Mesendoderm (in vitro differentiated cells): ENCODE data around the gene PCGF5.

Source experiments
- DNase-seq: peaks from one replicate; pipeline ENCODE4 v3.0.0; 2013
- H2AK5ac ChIP-seq: 2 replicates; pipeline ENCODE4 v1.6.1; 2013; ENCODE audit warnings: low read length, inconsistent platforms
- H2BK120ac ChIP-seq: 2 replicates; pipeline ENCODE4 v1.6.1; 2013; ENCODE audit warnings: low read depth, mild to moderate bottlenecking, low read length, moderate library complexity, mixed read lengths
- H2BK15ac ChIP-seq: replicated peaks from 2 replicates; pipeline ENCODE4 v1.6.1; 2013; ENCODE audit warnings: low read depth, mild to moderate bottlenecking, moderate library complexity
- H2BK5ac ChIP-seq: 2 replicates; pipeline ENCODE4 v1.6.1; 2013; ENCODE audit warnings: low read length, inconsistent platforms
- H3K18ac ChIP-seq: 2 replicates; pipeline ENCODE4 v1.6.1; 2013; ENCODE audit warnings: mild to moderate bottlenecking, low read length, mixed read lengths
- H3K23ac ChIP-seq: one replicate; pipeline ENCODE4 v1.6.1; 2013; ENCODE audit warnings: low read length
- H3K27ac ChIP-seq: 2 replicates; pipeline ENCODE4 v1.5.1; 2013; ENCODE audit warnings: low read depth, mild to moderate bottlenecking, inconsistent platforms, low read length, moderate library complexity
- H3K27me3 ChIP-seq: 2 replicates; pipeline ENCODE4 v1.6.1; 2013; ENCODE audit warnings: low read length, control low read depth, mild to moderate bottlenecking, inconsistent platforms; ENCODE audit not compliant: insufficient read depth, poor library complexity
- H3K36me3 ChIP-seq: 2 replicates; pipeline ENCODE4 v1.6.1; 2013; ENCODE audit warnings: low read length, inconsistent platforms; ENCODE audit not compliant: control insufficient read depth, insufficient read depth
- H3K4ac ChIP-seq: one replicate; pipeline ENCODE4 v1.6.1; 2013; ENCODE audit warnings: low read depth, mild to moderate bottlenecking, low read length, moderate library complexity
- H3K4me1 ChIP-seq: 2 replicates; pipeline ENCODE4 v1.6.1; 2013; ENCODE audit warnings: low read depth, low read length, inconsistent platforms; ENCODE audit not compliant: control insufficient read depth
- H3K4me2 ChIP-seq: 2 replicates; pipeline ENCODE4 v1.6.1; 2013; ENCODE audit warnings: low read length
- H3K4me3 ChIP-seq: 2 replicates; pipeline ENCODE4 v1.5.1; 2013; ENCODE audit warnings: mild to moderate bottlenecking, low read length
- H3K56ac ChIP-seq: one replicate; pipeline ENCODE4 v1.6.1; 2013; ENCODE audit warnings: low read length
- H3K79me1 ChIP-seq: 2 replicates; pipeline ENCODE4 v1.6.1; 2013; ENCODE audit warnings: low read length, inconsistent platforms
- H3K79me2 ChIP-seq: 2 replicates; pipeline ENCODE4 v1.6.1; 2013; ENCODE audit warnings: mild to moderate bottlenecking, low read length; ENCODE audit not compliant: control insufficient read depth, insufficient read depth
- H3K9ac ChIP-seq: 2 replicates; pipeline ENCODE4 v1.6.1; 2013; ENCODE audit warnings: low read length, inconsistent platforms
- H4K5ac ChIP-seq: one replicate; pipeline ENCODE4 v1.6.1; 2013; ENCODE audit warnings: low read length
- H4K8ac ChIP-seq: one replicate; pipeline ENCODE4 v1.6.1; 2013; ENCODE audit warnings: low read depth, mild to moderate bottlenecking, control low read depth, low read length, moderate library complexity
- WGBS: extraction: QIAGEN DNeasy Blood & Tissue Kit; methylation state at CpG from one replicate; pipeline ENCODE4 v1.1.7; 2013; ENCODE audit warnings: low lambda C conversion rate, missing lambda C conversion rate; ENCODE audit not compliant: insufficient coverage; ENCODE audit errors: extremely low coverage; 5-methylcytosine and 5-hydroxymethylcytosine counted together

Gene PCGF5

DNA sequence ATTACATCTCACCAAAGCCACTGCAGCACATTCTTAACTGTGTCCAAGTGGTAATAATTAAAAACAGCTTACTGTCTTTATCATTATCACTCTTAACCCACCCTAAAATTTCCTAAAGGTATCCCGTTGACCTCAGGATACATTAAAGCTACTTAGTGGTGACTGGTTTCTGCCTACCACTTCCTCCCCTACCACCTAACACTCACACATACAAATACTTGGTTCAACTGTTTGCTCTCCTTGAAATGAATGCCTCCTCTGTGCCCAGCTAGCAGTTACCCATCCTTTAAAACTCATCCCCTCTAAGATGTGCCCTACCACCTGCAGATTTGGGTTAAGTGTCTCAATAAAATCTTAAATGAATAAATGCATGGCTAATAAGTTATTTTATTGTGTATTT lies 7.1 kb downstream of the PCGF5 start:
- Histone ChIP-seq H4K5ac (no peak overlapping the region), H2BK5ac (no peak overlapping the region), H3K9ac (no peak overlapping the region), H2BK120ac (no peak overlapping the region), H3K4me2 (no peak overlapping the region), H3K79me1 (no peaks in the 10 kb centered on the region), H3K27me3 (peaks cover 1% of the 10 kb centered on the region), H3K79me2 (no peaks in the 10 kb centered on the region), H3K4ac (no peak overlapping the region), H3K4me3 (no peak overlapping the region), H3K36me3 (no peaks in the 10 kb centered on the region), H3K27ac (no peak overlapping the region), H2BK15ac (no peak overlapping the region), H2AK5ac (no peak overlapping the region), H3K18ac (no peak overlapping the region), H3K4me1 (no peaks in the 10 kb centered on the region), H3K23ac (no peak overlapping the region), H3K56ac (no peak overlapping the region), H4K8ac (no peak overlapping the region)
- DNase-seq = no peak
- WGBS = no CpG with 5 or more reads among the region's 1 CpG

DNA sequence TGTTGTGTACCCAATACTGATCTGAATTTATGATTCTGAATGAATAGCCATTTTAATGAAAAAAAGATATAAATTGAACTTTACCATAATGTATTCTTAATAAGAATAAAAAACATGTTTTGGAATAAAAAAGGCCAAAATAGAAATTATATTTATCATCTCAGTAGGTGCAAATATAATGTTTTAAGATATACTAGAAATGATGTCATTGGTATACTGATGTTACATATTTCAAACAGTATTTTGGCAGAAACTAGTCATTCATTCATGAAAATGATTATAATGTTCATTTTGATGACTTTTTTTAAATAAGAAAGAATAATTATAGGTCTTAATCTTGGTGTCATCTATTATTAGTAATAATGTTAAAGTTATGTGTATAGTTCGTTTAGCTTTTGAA lies 9.2 kb downstream of the PCGF5 start:
- 100% methylated on average over 1 of the region's 1 CpG for WGBS
- Histone ChIP-seq H3K9ac (no peak overlapping the region), H3K18ac (no peak overlapping the region), H3K79me1 (no peaks in the 10 kb centered on the region), H3K56ac (no peak overlapping the region), H3K36me3 (no peaks in the 10 kb centered on the region), H3K27me3 (no peaks in the 10 kb centered on the region), H3K27ac (no peak overlapping the region), H4K5ac (no peak overlapping the region), H2AK5ac (no peak overlapping the region), H3K4ac (no peak overlapping the region), H2BK15ac (no peak overlapping the region), H3K4me2 (no peak overlapping the region), H3K79me2 (no peaks in the 10 kb centered on the region), H2BK5ac (no peak overlapping the region), H2BK120ac (no peak overlapping the region), H4K8ac (no peak overlapping the region), H3K23ac (no peak overlapping the region), H3K4me3 (no peak overlapping the region), H3K4me1 (no peaks in the 10 kb centered on the region)
- no peak for DNase-seq

DNA sequence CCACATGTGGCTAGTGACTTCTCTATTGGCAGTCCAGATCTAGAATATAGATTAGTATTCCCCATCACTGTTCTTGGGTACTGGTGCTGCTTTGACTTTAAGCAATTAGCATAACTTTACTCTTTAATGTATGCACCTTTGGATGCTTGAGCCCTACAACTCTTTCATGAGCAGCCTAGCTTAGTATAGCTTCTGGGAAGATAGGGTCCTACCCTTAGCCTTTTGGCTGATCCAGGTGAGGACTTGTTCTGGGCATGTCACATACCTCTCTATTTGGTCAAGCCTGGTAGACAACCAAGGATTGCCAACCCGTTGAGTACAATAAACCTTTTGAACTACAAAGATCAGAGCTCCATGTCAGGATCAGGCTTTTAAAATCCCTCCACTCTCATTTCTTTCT lies 17.7 kb downstream of the PCGF5 start:
- H3K27me3 ChIP-seq = no peaks in the 10 kb centered on the region
- no CpG with 5 or more reads among the region's 1 CpG for WGBS

DNA sequence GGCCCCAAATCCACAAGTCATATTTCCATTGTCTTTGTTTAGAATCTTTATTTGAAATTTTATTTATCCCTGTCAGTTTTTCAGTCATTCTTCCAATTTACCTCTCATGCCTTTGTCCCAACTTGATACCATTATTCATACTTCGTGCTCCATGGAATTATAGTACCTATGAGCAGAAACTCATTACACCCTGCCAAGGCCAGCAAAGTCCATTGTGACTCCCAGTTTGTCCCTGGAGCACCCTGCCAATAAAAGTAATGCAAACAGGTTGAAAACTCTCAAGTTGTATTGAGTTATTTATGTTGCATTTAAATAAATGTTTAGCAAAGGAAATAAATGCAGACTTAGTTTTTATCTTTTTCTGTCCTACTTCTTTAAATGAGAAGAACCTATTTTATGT lies 19.3 kb downstream of the PCGF5 start:
- no peaks in the 10 kb centered on the region for H3K79me2 ChIP-seq
- no peaks in the 10 kb centered on the region for H3K79me1 ChIP-seq
- H3K4me3 ChIP-seq = no peak overlapping the region
- no peak overlapping the region for H3K18ac ChIP-seq
- H2BK120ac ChIP-seq = no peak overlapping the region
- no peaks in the 10 kb centered on the region for H3K4me1 ChIP-seq
- H3K4me2 ChIP-seq = no peak overlapping the region
- H3K27me3 ChIP-seq = no peaks in the 10 kb centered on the region
- H4K5ac ChIP-seq = no peak overlapping the region
- no peak overlapping the region for H2BK5ac ChIP-seq
- no peak overlapping the region for H2BK15ac ChIP-seq
- no peak overlapping the region for H2AK5ac ChIP-seq
- no peak overlapping the region for H3K56ac ChIP-seq
- no peak overlapping the region for H3K23ac ChIP-seq
- no peak overlapping the region for H3K9ac ChIP-seq
- H4K8ac ChIP-seq = peak overlapping the region; percentile 39
- H3K36me3 ChIP-seq = no peaks in the 10 kb centered on the region
- H3K27ac ChIP-seq = no peak overlapping the region
- no peak overlapping the region for H3K4ac ChIP-seq
- no peak for DNase-seq
- no CpG with 5 or more reads among the region's 1 CpG for WGBS

More for the DNA sequence above, 17.7 kb downstream of the PCGF5 start:
- H3K4me3 ChIP-seq = no peak overlapping the region
- no peaks in the 10 kb centered on the region for H3K4me1 ChIP-seq
- H3K4me2 ChIP-seq = no peak overlapping the region
- H3K9ac ChIP-seq = no peak overlapping the region
- no peak overlapping the region for H3K18ac ChIP-seq
- no peak overlapping the region for H2BK120ac ChIP-seq
- no peaks in the 10 kb centered on the region for H3K79me1 ChIP-seq
- H4K8ac ChIP-seq = no peak overlapping the region
- H3K79me2 ChIP-seq = no peaks in the 10 kb centered on the region
- no peak overlapping the region for H2BK15ac ChIP-seq
- no peaks in the 10 kb centered on the region for H3K36me3 ChIP-seq
- no peak overlapping the region for H2BK5ac ChIP-seq
- H3K27ac ChIP-seq = no peak overlapping the region
- no peak overlapping the region for H3K56ac ChIP-seq
- no peak overlapping the region for H2AK5ac ChIP-seq
- no peak overlapping the region for H3K23ac ChIP-seq
- H4K5ac ChIP-seq = no peak overlapping the region
- H3K4ac ChIP-seq = no peak overlapping the region
- DNase-seq = no peak

DNA sequence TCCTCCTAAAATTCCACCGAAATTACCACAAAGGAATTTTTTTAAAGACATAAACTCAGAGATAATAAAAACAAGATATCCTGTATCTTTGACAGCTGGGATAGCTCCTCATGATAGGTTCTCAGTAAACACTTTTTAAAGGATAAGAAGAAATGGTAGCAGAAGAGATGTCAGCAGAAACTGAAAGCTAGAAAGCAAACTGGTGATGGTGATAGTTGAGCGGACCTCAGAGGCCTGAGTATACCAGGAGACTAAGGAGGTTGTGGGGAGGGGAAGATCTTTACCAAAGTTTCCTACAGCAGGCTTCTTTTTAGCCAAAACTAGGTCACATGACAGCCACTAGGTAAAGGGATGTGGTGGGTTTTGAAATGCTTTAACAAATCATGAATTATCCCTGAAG lies 22.5 kb downstream of the PCGF5 start:
- Histone ChIP-seq H3K23ac (no peak overlapping the region), H3K18ac (no peak overlapping the region), H3K79me1 (no peaks in the 10 kb centered on the region), H2BK5ac (no peak overlapping the region), H3K27ac (no peak overlapping the region), H3K4me2 (no peak overlapping the region), H3K79me2 (no peaks in the 10 kb centered on the region), H3K4me1 (no peaks in the 10 kb centered on the region), H3K9ac (no peak overlapping the region), H4K8ac (no peak overlapping the region), H3K4ac (no peak overlapping the region), H3K36me3 (no peaks in the 10 kb centered on the region), H2BK120ac (no peak overlapping the region), H2AK5ac (no peak overlapping the region), H2BK15ac (no peak overlapping the region), H3K4me3 (no peak overlapping the region), H3K27me3 (no peaks in the 10 kb centered on the region), H4K5ac (no peak overlapping the region), H3K56ac (no peak overlapping the region)
- no CpG with 5 or more reads among the region's 2 CpGs for WGBS
- no peak for DNase-seq

DNA sequence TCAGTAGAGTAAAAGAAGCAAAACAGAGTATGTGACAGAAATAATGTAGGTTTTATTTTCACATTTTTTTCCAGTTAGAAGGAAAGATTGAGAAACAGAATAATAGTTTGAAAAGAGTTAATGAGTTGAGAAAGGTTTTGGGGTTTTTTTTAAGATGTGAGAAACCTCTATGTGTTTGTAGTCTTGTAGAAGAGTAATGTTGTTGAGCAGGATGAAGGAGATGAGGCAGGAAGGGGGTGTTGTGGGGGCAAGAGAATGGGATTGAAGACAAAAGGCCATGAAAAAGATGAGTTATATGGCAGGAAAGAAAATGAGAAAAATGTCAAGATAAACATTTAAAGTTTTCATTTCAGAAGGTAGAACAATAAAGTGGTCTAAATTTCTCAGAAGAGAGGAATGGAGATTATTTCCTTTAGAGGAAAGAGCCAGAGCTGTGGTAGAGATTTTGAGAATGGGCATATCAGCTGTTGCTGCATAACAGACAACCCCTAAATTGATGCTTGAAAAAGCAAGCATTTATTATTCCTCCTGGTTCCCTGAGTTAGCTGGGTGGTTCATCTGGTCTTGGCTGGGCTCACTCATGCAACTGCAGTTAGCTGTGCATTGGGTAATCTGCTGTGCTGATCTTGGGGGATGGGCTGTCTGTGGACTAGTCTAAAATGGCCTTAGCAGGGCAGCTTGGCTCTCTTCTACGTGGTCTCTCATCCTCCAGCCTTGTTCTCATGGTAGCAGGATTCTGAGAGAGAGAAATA lies 27.1 kb downstream of the PCGF5 start:
- Histone ChIP-seq H3K18ac (no peak overlapping the region), H2BK120ac (no peak overlapping the region), H3K36me3 (no peaks in the 10 kb centered on the region), H3K9ac (no peak overlapping the region), H3K27ac (no peak overlapping the region), H2BK5ac (no peak overlapping the region), H3K27me3 (no peaks in the 10 kb centered on the region), H3K56ac (no peak overlapping the region), H3K79me2 (no peaks in the 10 kb centered on the region), H4K5ac (no peak overlapping the region), H2AK5ac (no peak overlapping the region), H3K4me3 (no peak overlapping the region), H2BK15ac (no peak overlapping the region), H3K4ac (no peak overlapping the region), H3K4me1 (no peaks in the 10 kb centered on the region), H3K79me1 (no peaks in the 10 kb centered on the region), H4K8ac (no peak overlapping the region), H3K23ac (no peak overlapping the region), H3K4me2 (no peak overlapping the region)
- no CpG with 5 or more reads among the region's 1 CpG for WGBS
- peak; percentile 25 for DNase-seq
